Ovary (tissue), 3 donors: ENCODE measurements around the gene TIGD6.

Source experiments
- CTCF ChIP-seq, 3 donors: fragments of 450-650 bp in 2 of 3; fragments of 200-600 bp in 1 of 3; IDR thresholded peaks; one replicate each; pipeline versions ENCODE4 v1.5.1 to v1.8.0; 2016 to 2022; ENCODE audit warnings: antibody characterized with exemption in 3 of 3, mild to moderate bottlenecking in 1 of 3
- POLR2A ChIP-seq: fragments of 450-650 bp; IDR thresholded peaks from one replicate; pipeline ENCODE4 v1.6.1; 2017; ENCODE audit warnings: antibody characterized with exemption, mild to moderate bottlenecking, moderate library complexity
- donor health status: DM: no; HTN: no; CAD: no.

DNA sequence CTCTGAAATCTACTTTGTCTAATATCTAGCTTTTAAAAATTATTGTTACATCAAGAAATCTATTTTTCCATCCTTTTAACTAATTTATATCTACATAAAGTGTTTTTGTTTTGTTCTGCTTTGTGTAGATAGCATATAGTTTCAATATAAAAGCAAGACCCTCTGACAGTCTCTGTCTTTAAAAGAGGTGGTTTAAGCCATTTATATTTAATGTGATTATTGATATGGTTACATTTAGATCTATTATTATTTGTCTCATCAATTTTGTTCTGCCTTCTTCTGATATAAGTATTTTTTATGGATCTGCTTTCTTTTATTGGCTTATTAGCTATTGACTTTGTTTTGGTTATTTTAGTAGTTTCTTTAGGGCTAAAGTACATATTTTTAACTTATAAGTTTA lies 16.1 kb upstream of the TIGD6 start:
- no peak for TF ChIP-seq CTCF (IDR thresholded peaks at IDR 0.05)
- no peak for TF ChIP-seq POLR2A
